ENCODE results near the gene HHAT.

HHAT gene

GRCh38 chr1:210407207-210407886 lies 78.6 kb downstream of the HHAT start:
- no peak overlapping the region for H3K4me2 ChIP-seq (ENCODE audit: low read length)
- DNase-seq = peak; percentile 72
- H3K27me3 ChIP-seq (ENCODE audit: insufficient read depth, low read length, poor library complexity) = no peaks in the 10 kb centered on the region
- no peak overlapping the region for H3K4me3 ChIP-seq (ENCODE audit: low read length)
- H4K5ac ChIP-seq (ENCODE audit: low read length) = no peak overlapping the region
- H3K79me2 ChIP-seq (ENCODE audit: control insufficient read depth, insufficient read depth, low read length) = no peaks in the 10 kb centered on the region
- peak overlapping the region; percentile 39 for H3K27ac ChIP-seq (ENCODE audit: low read depth, low read length)
- no peak overlapping the region for H3K9ac ChIP-seq (ENCODE audit: low read length)
- H3K79me1 ChIP-seq (ENCODE audit: low read length) = no peaks in the 10 kb centered on the region
- H3K4ac ChIP-seq (ENCODE audit: low read depth, low read length) = no peak overlapping the region
- no peaks in the 10 kb centered on the region for H3K4me1 ChIP-seq (ENCODE audit: control insufficient read depth, low read depth, low read length)
- no peak overlapping the region for H2BK15ac ChIP-seq (replicated peaks; ENCODE audit: low read depth)
- H2BK5ac ChIP-seq (ENCODE audit: low read length) = no peak overlapping the region
- no peak overlapping the region for H3K18ac ChIP-seq (ENCODE audit: low read length)
- no peak overlapping the region for H3K56ac ChIP-seq (ENCODE audit: low read length)
- H3K23ac ChIP-seq (ENCODE audit: low read length) = no peak overlapping the region
- H3K36me3 ChIP-seq (ENCODE audit: control insufficient read depth, insufficient read depth, low read length) = no peaks in the 10 kb centered on the region
- H4K8ac ChIP-seq (ENCODE audit: low read depth, low read length) = no peak overlapping the region
- no CpG with 5 or more reads among the region's 9 CpGs for WGBS (ENCODE audit: extremely low coverage, insufficient coverage, low lambda C conversion rate)
- no peak overlapping the region for H2AK5ac ChIP-seq (ENCODE audit: low read length)
- no peak overlapping the region for H2BK120ac ChIP-seq (ENCODE audit: low read depth, low read length)

- H2BK15ac ChIP-seq (replicated peaks; ENCODE audit: low read depth) = no peak overlapping the region
- no peak overlapping the region for H4K5ac ChIP-seq (ENCODE audit: low read length)
- H3K4me2 ChIP-seq (ENCODE audit: low read length) = no peak overlapping the region
- no peaks in the 10 kb centered on the region for H3K27me3 ChIP-seq (ENCODE audit: insufficient read depth, low read length, poor library complexity)
- H3K4me1 ChIP-seq (ENCODE audit: control insufficient read depth, low read depth, low read length) = no peaks in the 10 kb centered on the region
- H2BK120ac ChIP-seq (ENCODE audit: low read depth, low read length) = no peak overlapping the region
- no peak overlapping the region for H3K4ac ChIP-seq (ENCODE audit: low read depth, low read length)
- H3K36me3 ChIP-seq (ENCODE audit: control insufficient read depth, insufficient read depth, low read length) = no peaks in the 10 kb centered on the region
- no peak overlapping the region for H2BK5ac ChIP-seq (ENCODE audit: low read length)
- no peak for DNase-seq
- WGBS (ENCODE audit: extremely low coverage, insufficient coverage, low lambda C conversion rate) = no CpG with 5 or more reads among the region's 1 CpG
- H3K4me3 ChIP-seq (ENCODE audit: low read length) = no peak overlapping the region
- H3K9ac ChIP-seq (ENCODE audit: low read length) = no peak overlapping the region
- no peaks in the 10 kb centered on the region for H3K79me2 ChIP-seq (ENCODE audit: control insufficient read depth, insufficient read depth, low read length)
- no peak overlapping the region for H3K18ac ChIP-seq (ENCODE audit: low read length)
- H2AK5ac ChIP-seq (ENCODE audit: low read length) = no peak overlapping the region
- H3K79me1 ChIP-seq (ENCODE audit: low read length) = no peaks in the 10 kb centered on the region
- H3K23ac ChIP-seq (ENCODE audit: low read length) = no peak overlapping the region
- H4K8ac ChIP-seq (ENCODE audit: low read depth, low read length) = no peak overlapping the region
- H3K56ac ChIP-seq (ENCODE audit: low read length) = no peak overlapping the region
- peak overlapping the region; percentile 39 for H3K27ac ChIP-seq (ENCODE audit: low read depth, low read length)
These were observed 79.2 kb downstream of the HHAT start for GRCh38 chr1:210407887-210408252.

GRCh38 chr1:210412240-210412639 lies 83.5 kb downstream of the HHAT start:
- H2BK15ac ChIP-seq (replicated peaks; ENCODE audit: low read depth) = no peak overlapping the region

DNA sequence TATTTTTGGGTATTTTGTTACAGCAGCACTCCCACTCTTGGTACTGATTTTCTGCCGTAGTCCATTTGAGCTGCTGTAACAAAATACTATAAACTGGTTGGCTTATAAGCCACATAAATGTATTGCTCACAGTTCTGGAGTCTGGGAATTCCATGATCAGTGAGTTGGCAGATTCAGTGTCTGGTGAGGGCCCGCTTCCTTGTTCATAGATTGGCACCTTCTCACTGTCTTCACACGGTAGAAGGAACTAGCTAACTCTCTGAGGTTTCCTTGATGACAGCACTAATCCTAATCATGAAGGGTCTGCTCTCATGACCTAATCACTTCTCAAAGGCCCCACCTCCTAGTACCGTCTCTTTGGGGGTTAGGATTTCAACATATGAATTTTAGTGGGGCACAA lies 85.2 kb downstream of the HHAT start:
- no peak overlapping the region for H3K27ac ChIP-seq (ENCODE audit: low read depth, low read length)
- H3K36me3 ChIP-seq (ENCODE audit: control insufficient read depth, insufficient read depth, low read length) = no peaks in the 10 kb centered on the region
- no CpG with 5 or more reads among the region's 4 CpGs for WGBS (ENCODE audit: extremely low coverage, insufficient coverage, low lambda C conversion rate)
- no peak overlapping the region for H3K23ac ChIP-seq (ENCODE audit: low read length)
- H3K79me2 ChIP-seq (ENCODE audit: control insufficient read depth, insufficient read depth, low read length) = no peaks in the 10 kb centered on the region
- no peak overlapping the region for H3K18ac ChIP-seq (ENCODE audit: low read length)
- no peak for DNase-seq
- no peak overlapping the region for H3K4ac ChIP-seq (ENCODE audit: low read depth, low read length)
- no peak overlapping the region for H3K56ac ChIP-seq (ENCODE audit: low read length)
- H3K4me2 ChIP-seq (ENCODE audit: low read length) = no peak overlapping the region
- H3K27me3 ChIP-seq (ENCODE audit: insufficient read depth, low read length, poor library complexity) = no peaks in the 10 kb centered on the region
- H3K4me3 ChIP-seq (ENCODE audit: low read length) = no peak overlapping the region
- H2BK120ac ChIP-seq (ENCODE audit: low read depth, low read length) = no peak overlapping the region
- H2AK5ac ChIP-seq (ENCODE audit: low read length) = no peak overlapping the region
- no peak overlapping the region for H4K8ac ChIP-seq (ENCODE audit: low read depth, low read length)
- H3K4me1 ChIP-seq (ENCODE audit: control insufficient read depth, low read depth, low read length) = no peaks in the 10 kb centered on the region
- no peak overlapping the region for H2BK15ac ChIP-seq (replicated peaks; ENCODE audit: low read depth)
- H3K79me1 ChIP-seq (ENCODE audit: low read length) = no peaks in the 10 kb centered on the region
- no peak overlapping the region for H2BK5ac ChIP-seq (ENCODE audit: low read length)
- no peak overlapping the region for H4K5ac ChIP-seq (ENCODE audit: low read length)
- H3K9ac ChIP-seq (ENCODE audit: low read length) = no peak overlapping the region

More at GRCh38 chr1:210412240-210412639, 83.5 kb downstream of the HHAT start:
- Histone ChIP-seq H2BK120ac (ENCODE audit: low read depth, low read length) (no peak overlapping the region), H3K4ac (ENCODE audit: low read depth, low read length) (no peak overlapping the region), H3K4me2 (ENCODE audit: low read length) (no peak overlapping the region), H3K18ac (ENCODE audit: low read length) (no peak overlapping the region), H3K36me3 (ENCODE audit: control insufficient read depth, insufficient read depth, low read length) (no peaks in the 10 kb centered on the region), H4K8ac (ENCODE audit: low read depth, low read length) (no peak overlapping the region), H3K27ac (ENCODE audit: low read depth, low read length) (no peak overlapping the region), H3K4me1 (ENCODE audit: control insufficient read depth, low read depth, low read length) (no peaks in the 10 kb centered on the region), H2AK5ac (ENCODE audit: low read length) (no peak overlapping the region), H3K79me2 (ENCODE audit: control insufficient read depth, insufficient read depth, low read length) (no peaks in the 10 kb centered on the region), H3K27me3 (ENCODE audit: insufficient read depth, low read length, poor library complexity) (no peaks in the 10 kb centered on the region), H3K9ac (ENCODE audit: low read length) (no peak overlapping the region), H3K4me3 (ENCODE audit: low read length) (no peak overlapping the region), H3K79me1 (ENCODE audit: low read length) (no peaks in the 10 kb centered on the region), H4K5ac (ENCODE audit: low read length) (no peak overlapping the region), H2BK5ac (ENCODE audit: low read length) (no peak overlapping the region), H3K23ac (ENCODE audit: low read length) (no peak overlapping the region), H3K56ac (ENCODE audit: low read length) (no peak overlapping the region)
- no CpG with 5 or more reads among the region's 1 CpG for WGBS (ENCODE audit: extremely low coverage, insufficient coverage, low lambda C conversion rate)
- no peak for DNase-seq

DNA sequence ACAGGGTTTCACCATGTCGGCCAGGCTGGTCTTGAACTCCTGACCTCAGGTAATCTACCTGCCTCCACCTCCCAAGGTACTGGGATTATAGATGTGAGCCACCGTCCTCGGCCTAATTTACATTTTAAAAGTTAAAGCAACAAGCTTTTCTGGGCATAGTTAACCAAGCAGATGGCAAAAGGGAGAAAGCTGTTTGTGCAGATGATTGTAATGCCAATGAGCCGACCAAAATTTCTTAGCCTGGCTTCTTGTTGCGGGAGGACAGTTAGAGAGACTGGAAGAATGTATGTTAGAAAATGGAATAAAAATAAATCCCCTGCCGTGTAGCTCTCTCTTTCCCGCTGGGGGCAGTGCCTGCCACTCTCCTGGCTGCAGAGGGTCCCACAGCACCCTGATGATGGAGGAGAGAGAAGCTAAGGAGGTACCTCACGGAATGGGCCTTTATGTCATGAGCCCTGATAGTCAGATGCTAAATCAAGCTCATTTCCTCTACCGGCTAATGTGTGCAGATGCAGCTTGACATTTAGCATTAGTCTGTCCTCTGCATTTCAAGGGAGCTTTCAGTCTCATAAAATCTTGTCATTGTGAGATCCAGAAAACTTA lies 87.2 kb downstream of the HHAT start:
- WGBS (ENCODE audit: extremely low coverage, insufficient coverage, low lambda C conversion rate) = no CpG with 5 or more reads among the region's 9 CpGs
- no peak overlapping the region for H2AK5ac ChIP-seq (ENCODE audit: low read length)
- DNase-seq = peak; percentile 19

GRCh38 chr1:210416681-210417080 lies 88.0 kb downstream of the HHAT start:
- Histone ChIP-seq H3K9ac (ENCODE audit: low read length) (no peak overlapping the region), H3K4me2 (ENCODE audit: low read length) (no peak overlapping the region), H2BK120ac (ENCODE audit: low read depth, low read length) (no peak overlapping the region), H2BK5ac (ENCODE audit: low read length) (no peak overlapping the region), H2BK15ac (replicated peaks; ENCODE audit: low read depth) (no peak overlapping the region), H3K27me3 (ENCODE audit: insufficient read depth, low read length, poor library complexity) (no peaks in the 10 kb centered on the region), H3K36me3 (ENCODE audit: control insufficient read depth, insufficient read depth, low read length) (no peaks in the 10 kb centered on the region), H3K4me1 (ENCODE audit: control insufficient read depth, low read depth, low read length) (no peaks in the 10 kb centered on the region), H3K4ac (ENCODE audit: low read depth, low read length) (no peak overlapping the region), H4K8ac (ENCODE audit: low read depth, low read length) (no peak overlapping the region), H2AK5ac (ENCODE audit: low read length) (no peak overlapping the region), H3K27ac (ENCODE audit: low read depth, low read length) (no peak overlapping the region), H3K23ac (ENCODE audit: low read length) (no peak overlapping the region), H3K56ac (ENCODE audit: low read length) (no peak overlapping the region), H3K18ac (ENCODE audit: low read length) (no peak overlapping the region), H3K79me1 (ENCODE audit: low read length) (no peaks in the 10 kb centered on the region), H3K79me2 (ENCODE audit: control insufficient read depth, insufficient read depth, low read length) (no peaks in the 10 kb centered on the region), H3K4me3 (ENCODE audit: low read length) (no peak overlapping the region), H4K5ac (ENCODE audit: low read length) (no peak overlapping the region)
- no CpG with 5 or more reads among the region's 2 CpGs for WGBS (ENCODE audit: extremely low coverage, insufficient coverage, low lambda C conversion rate)
- DNase-seq = no peak

More for the DNA sequence above, 87.2 kb downstream of the HHAT start:
- Histone ChIP-seq H3K79me1 (ENCODE audit: low read length) (no peaks in the 10 kb centered on the region), H3K27ac (ENCODE audit: low read depth, low read length) (no peak overlapping the region), H3K27me3 (ENCODE audit: insufficient read depth, low read length, poor library complexity) (no peaks in the 10 kb centered on the region), H3K79me2 (ENCODE audit: control insufficient read depth, insufficient read depth, low read length) (no peaks in the 10 kb centered on the region), H2BK120ac (ENCODE audit: low read depth, low read length) (no peak overlapping the region), H2BK15ac (replicated peaks; ENCODE audit: low read depth) (no peak overlapping the region), H2BK5ac (ENCODE audit: low read length) (no peak overlapping the region), H3K18ac (ENCODE audit: low read length) (no peak overlapping the region), H3K9ac (ENCODE audit: low read length) (no peak overlapping the region), H4K5ac (ENCODE audit: low read length) (no peak overlapping the region), H3K56ac (ENCODE audit: low read length) (no peak overlapping the region), H3K36me3 (ENCODE audit: control insufficient read depth, insufficient read depth, low read length) (no peaks in the 10 kb centered on the region), H4K8ac (ENCODE audit: low read depth, low read length) (no peak overlapping the region), H3K23ac (ENCODE audit: low read length) (no peak overlapping the region), H3K4me2 (ENCODE audit: low read length) (no peak overlapping the region), H3K4ac (ENCODE audit: low read depth, low read length) (no peak overlapping the region), H3K4me1 (ENCODE audit: control insufficient read depth, low read depth, low read length) (no peaks in the 10 kb centered on the region), H3K4me3 (ENCODE audit: low read length) (no peak overlapping the region)

Measured in mesendoderm (in vitro differentiated cells).